ENCODE measurements around the gene RXRG.

GRCh38 chr1:165375623-165376022 is 69.3 kb downstream of the RXRG start:
- TF ChIP-seq CTCF (IDR thresholded peaks at IDR 0.05; ENCODE audit: borderline replicate concordance, extremely low read depth, low read length, poor library complexity, severe bottlenecking) (no peak), EZH2 (IDR thresholded peaks at IDR 0.05; ENCODE audit: borderline replicate concordance, low read depth, low read length, severe bottlenecking) (no peak)
